Muscle layer of duodenum (tissue), 2 donors: ENCODE results near the gene MTERF4.

Experiments used
- H3K27ac ChIP-seq: one replicate; pipeline ENCODE4 v1.7.0; 2013; ENCODE audit warnings: mild to moderate bottlenecking, low read length
- H3K27me3 ChIP-seq: one replicate; pipeline ENCODE4 v1.7.0; 2013; ENCODE audit warnings: low read depth, mild to moderate bottlenecking, control low read depth, low read length
- H3K36me3 ChIP-seq, 2 donors: one replicate each; pipeline ENCODE4 v1.7.0; 2013; ENCODE audit warnings: low read length in 2 of 2, control low read depth in 1 of 2, mild to moderate bottlenecking in 1 of 2; ENCODE audit not compliant: insufficient read depth in 2 of 2, control insufficient read depth in 1 of 2
- H3K4me1 ChIP-seq, 2 donors: one replicate each; pipeline ENCODE4 v1.7.0; 2013; ENCODE audit warnings: low read length in 2 of 2, mild to moderate bottlenecking in 2 of 2, control low read depth in 1 of 2, moderate library complexity in 1 of 2; ENCODE audit not compliant: insufficient read depth in 2 of 2, control insufficient read depth in 1 of 2
- H3K4me3 ChIP-seq, 2 donors: one replicate each; pipeline ENCODE4 v1.7.0; 2013; ENCODE audit warnings: low read length in 2 of 2, low read depth in 1 of 2, mild to moderate bottlenecking in 1 of 2
- H3K9me3 ChIP-seq, 2 donors: one replicate each; pipeline ENCODE4 v1.7.0; 2013; ENCODE audit warnings: low read length in 2 of 2, control low read depth in 1 of 2, mild to moderate bottlenecking in 1 of 2; ENCODE audit not compliant: control insufficient read depth in 1 of 2
- donor health status: healthy.

Gene MTERF4

GRCh38 chr2:241064802-241065354 lies 37.2 kb downstream of the MTERF4 start:
- Histone ChIP-seq H3K27me3 (no peaks in the 10 kb centered on the region), H3K27ac (no peak overlapping the region), H3K4me3 (no peak overlapping the region), H3K4me1 (no peaks in the 10 kb centered on the region), H3K36me3 (no peaks in the 10 kb centered on the region), H3K9me3 (no peaks in the 10 kb centered on the region)

GRCh38 chr2:241064008-241064801 lies 37.9 kb downstream of the MTERF4 start:
- no peak overlapping the region for H3K27ac ChIP-seq
- H3K27me3 ChIP-seq = no peaks in the 10 kb centered on the region
- no peak overlapping the region for H3K4me3 ChIP-seq
- no peaks in the 10 kb centered on the region for H3K36me3 ChIP-seq
- H3K9me3 ChIP-seq = no peaks in the 10 kb centered on the region
- no peaks in the 10 kb centered on the region for H3K4me1 ChIP-seq

- Histone ChIP-seq H3K9me3 (no peaks in the 10 kb centered on the region), H3K36me3 (no peaks in the 10 kb centered on the region), H3K27ac (no peak overlapping the region), H3K27me3 (no peaks in the 10 kb centered on the region), H3K4me3 (no peak overlapping the region), H3K4me1 (no peaks in the 10 kb centered on the region)
Observed at GRCh38 chr2:241063587-241063986, 38.5 kb downstream of the MTERF4 start.

- Histone ChIP-seq H3K27me3 (no peaks in the 10 kb centered on the region), H3K27ac (no peak overlapping the region), H3K9me3 (no peaks in the 10 kb centered on the region), H3K4me1 (no peaks in the 10 kb centered on the region), H3K4me3 (no peak overlapping the region), H3K36me3 (no peaks in the 10 kb centered on the region)
Observed at GRCh38 chr2:241063093-241063551, 39.0 kb downstream of the MTERF4 start.

- Histone ChIP-seq H3K27ac (no peak overlapping the region), H3K4me3 (no peak overlapping the region), H3K36me3 (no peaks in the 10 kb centered on the region), H3K4me1 (no peaks in the 10 kb centered on the region), H3K27me3 (no peaks in the 10 kb centered on the region), H3K9me3 (no peaks in the 10 kb centered on the region)
Observed at GRCh38 chr2:241062389-241063092, 39.5 kb downstream of the MTERF4 start.

GRCh38 chr2:241061275-241061674 lies 40.8 kb downstream of the MTERF4 start:
- Histone ChIP-seq H3K27ac (no peak overlapping the region), H3K4me3 (no peak overlapping the region), H3K9me3 (no peaks in the 10 kb centered on the region), H3K27me3 (no peaks in the 10 kb centered on the region), H3K36me3 (no peaks in the 10 kb centered on the region), H3K4me1 (no peaks in the 10 kb centered on the region)

GRCh38 chr2:241053576-241054251 lies 48.4 kb downstream of the MTERF4 start:
- Histone ChIP-seq H3K27ac (no peak overlapping the region), H3K27me3 (no peaks in the 10 kb centered on the region), H3K9me3 (no peaks in the 10 kb centered on the region), H3K4me1 (no peaks in the 10 kb centered on the region), H3K36me3 (no peaks in the 10 kb centered on the region), H3K4me3 (no peak overlapping the region)

GRCh38 chr2:241052677-241053360 lies 49.3 kb downstream of the MTERF4 start:
- H3K4me3 ChIP-seq = no peak overlapping the region
- no peaks in the 10 kb centered on the region for H3K27me3 ChIP-seq
- no peaks in the 10 kb centered on the region for H3K4me1 ChIP-seq
- no peaks in the 10 kb centered on the region for H3K9me3 ChIP-seq
- H3K27ac ChIP-seq = no peak overlapping the region
- no peaks in the 10 kb centered on the region for H3K36me3 ChIP-seq

GRCh38 chr2:241051578-241052487 lies 50.3 kb downstream of the MTERF4 start:
- Histone ChIP-seq H3K4me1 (no peaks in the 10 kb centered on the region), H3K36me3 (no peaks in the 10 kb centered on the region), H3K4me3 (no peak overlapping the region)

More at GRCh38 chr2:241051578-241052487, 50.3 kb downstream of the MTERF4 start:
- H3K27me3 ChIP-seq = no peaks in the 10 kb centered on the region
- no peaks in the 10 kb centered on the region for H3K9me3 ChIP-seq
- H3K27ac ChIP-seq = no peak overlapping the region
